Left ventricle myocardium inferior (tissue), 1 donor: Measurements from ENCODE around the gene JUND. TPM values are rescaled to one million over a fixed set of nuclear protein-coding genes. Genes with fewer than 3 reads are reported as not detected.
"Not testable (repeated sequence)": the region's sequence is repeated elsewhere in the genome, so short reads cannot be mapped to it uniquely, and the experiment has no call there.

ENCODE experiments used
- DNase-seq: peaks from one replicate; pipeline ENCODE4 v3.0.0-alpha.2; 2020
- H3K27ac ChIP-seq: fragments of 200-600 bp; replicated peaks from 2 replicates; pipeline ENCODE4 v1.8.0; 2021
- H3K27me3 ChIP-seq: fragments of 200-600 bp; 2 replicates; pipeline ENCODE4 v1.8.0; 2021; ENCODE audit warnings: low read depth
- H3K36me3 ChIP-seq: fragments of 200-600 bp; 2 replicates; pipeline ENCODE4 v1.8.0; 2021
- H3K4me1 ChIP-seq: fragments of 200-600 bp; 2 replicates; pipeline ENCODE4 v1.8.0; 2021
- H3K4me3 ChIP-seq: fragments of 200-600 bp; 2 replicates; pipeline ENCODE4 v1.8.0; 2021; ENCODE audit warnings: mild to moderate bottlenecking, moderate library complexity
- H3K9me3 ChIP-seq: fragments of 200-600 bp; replicated peaks from 2 replicates; pipeline ENCODE4 v1.8.0; 2021
- intact Hi-C: fragments of 100-400 bp; cut with micrococcal nuclease; formaldehyde crosslinking; loops from one replicate; pipeline ENCODE4 v1.11.0; 2022
- long read RNA-seq: library from polyadenylated mRNA; unstranded; transcript quantifications from one replicate; pipeline ENCODE4 v2.0.0, GENCODE V29; 2021
- total RNA-seq: library from RNA; stranded (reverse); fragmentation: NEBNext Ultra II Directional; extraction: Animal tissue kit (Norgen Biotek cat#: 25700); gene quantifications from one replicate; pipeline ENCODE4 v1.2.1, GENCODE V29; 2021
- TF ChIP-seq, protein P1 (sequence below): fragments of 200-600 bp; IDR thresholded peaks from 2 replicates; pipeline ENCODE4 v1.8.0; 2021; ENCODE audit warnings: antibody characterized with exemption, mild to moderate bottlenecking, borderline replicate concordance
- donor health status: DM: no; HTN: yes; CAD: no; lungs with severe emphysema.

JUND gene
- 107 TPM for total RNA-seq
- long read RNA-seq, transcript JUND-201 (1 exons, 1,863 nt): major isoform, 366 of 367 reads
- long read RNA-seq, partial matches to known transcripts: 0 of 367 reads
- long read RNA-seq, other reads (novel, unspliced or antisense): 1 of 367 reads

DNA sequence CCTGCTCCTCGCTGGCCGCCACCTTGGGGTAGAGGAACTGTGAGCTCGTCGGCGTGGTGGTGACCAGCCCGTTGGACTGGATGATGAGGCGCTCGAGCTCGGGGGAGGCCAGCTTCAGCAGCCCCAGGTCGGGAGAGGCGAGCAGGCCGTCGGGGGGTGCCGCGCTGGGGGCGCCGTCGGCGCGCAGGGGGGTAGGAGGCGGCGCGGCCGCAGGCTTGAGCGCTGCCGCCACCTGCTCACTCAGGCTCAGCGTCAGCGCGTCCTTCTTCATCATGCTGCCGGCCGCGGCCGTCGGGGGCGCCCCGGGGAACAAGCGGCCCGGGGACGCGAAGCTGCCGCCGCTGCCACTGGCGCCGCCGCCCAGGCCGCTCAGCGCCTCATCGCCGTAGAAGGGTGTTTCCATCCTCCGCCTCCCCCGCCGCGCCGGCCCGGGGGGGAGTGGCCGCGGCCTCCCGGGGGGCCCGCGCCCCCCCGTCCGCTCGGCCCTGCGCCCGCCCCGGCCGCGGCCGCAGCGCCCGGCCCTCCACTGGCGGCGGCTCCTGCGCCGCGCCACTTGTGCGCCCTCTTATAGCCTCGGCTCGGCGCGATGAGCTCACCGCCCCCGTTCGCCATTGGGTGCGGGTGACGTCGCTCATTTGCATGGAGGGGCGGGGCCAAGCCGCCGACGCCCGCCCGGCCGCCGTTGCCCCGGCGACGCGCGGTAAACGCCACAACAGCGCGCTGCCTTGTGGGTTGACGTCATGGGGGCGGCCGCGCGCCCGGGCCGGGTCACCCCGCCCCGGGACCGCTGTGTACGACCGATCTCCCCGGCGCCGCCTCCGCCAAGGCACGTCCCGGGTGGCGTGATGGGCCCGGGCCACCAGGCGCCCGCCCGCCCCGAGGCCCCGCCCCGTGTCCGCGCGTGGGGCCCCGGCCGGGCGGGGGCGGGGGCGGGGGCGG, at the start of gene JUND:
JUND (minus strand) TSS at position 541 of the 939 bp plus-strand sequence; CDS start at position 403, 138 bp downstream.
- no peaks in the 10 kb centered on the region for H3K27me3 ChIP-seq
- H3K4me3 ChIP-seq: peak within 1 kb of the TSS; percentile 100
- H3K27ac ChIP-seq: peak within 1 kb of the TSS; percentile 97
- no peaks in the 10 kb centered on the region for H3K9me3 ChIP-seq
- H3K36me3 ChIP-seq: peaks cover 16% of the 10 kb centered on the region
- peak; percentile 99 for DNase-seq
- TF ChIP-seq, protein P1, sequence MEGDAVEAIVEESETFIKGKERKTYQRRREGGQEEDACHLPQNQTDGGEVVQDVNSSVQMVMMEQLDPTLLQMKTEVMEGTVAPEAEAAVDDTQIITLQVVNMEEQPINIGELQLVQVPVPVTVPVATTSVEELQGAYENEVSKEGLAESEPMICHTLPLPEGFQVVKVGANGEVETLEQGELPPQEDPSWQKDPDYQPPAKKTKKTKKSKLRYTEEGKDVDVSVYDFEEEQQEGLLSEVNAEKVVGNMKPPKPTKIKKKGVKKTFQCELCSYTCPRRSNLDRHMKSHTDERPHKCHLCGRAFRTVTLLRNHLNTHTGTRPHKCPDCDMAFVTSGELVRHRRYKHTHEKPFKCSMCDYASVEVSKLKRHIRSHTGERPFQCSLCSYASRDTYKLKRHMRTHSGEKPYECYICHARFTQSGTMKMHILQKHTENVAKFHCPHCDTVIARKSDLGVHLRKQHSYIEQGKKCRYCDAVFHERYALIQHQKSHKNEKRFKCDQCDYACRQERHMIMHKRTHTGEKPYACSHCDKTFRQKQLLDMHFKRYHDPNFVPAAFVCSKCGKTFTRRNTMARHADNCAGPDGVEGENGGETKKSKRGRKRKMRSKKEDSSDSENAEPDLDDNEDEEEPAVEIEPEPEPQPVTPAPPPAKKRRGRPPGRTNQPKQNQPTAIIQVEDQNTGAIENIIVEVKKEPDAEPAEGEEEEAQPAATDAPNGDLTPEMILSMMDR: no peak
- intact Hi-C loops: no loop called here
- peaks cover 59% of the 10 kb centered on the region for H3K4me1 ChIP-seq

DNA sequence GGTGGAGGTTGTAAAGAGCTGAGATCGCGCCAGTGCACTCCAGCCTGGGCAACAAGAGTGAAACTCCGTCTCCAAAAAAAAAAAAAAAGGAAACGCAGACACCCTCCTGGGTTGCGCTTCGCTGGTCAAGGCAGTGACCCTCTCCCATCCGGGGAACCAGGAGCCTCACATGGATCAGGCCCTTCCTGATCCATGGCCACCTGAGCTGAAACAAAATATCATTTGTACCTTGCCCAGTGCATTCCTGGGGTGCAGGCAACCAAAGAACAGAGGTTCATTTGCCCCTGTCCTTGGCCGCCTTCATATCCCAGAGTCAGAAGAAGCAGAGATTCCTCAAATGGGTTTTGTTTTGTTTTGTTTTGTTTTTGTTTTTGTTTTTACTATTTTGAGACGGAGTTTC, 49.4 kb upstream of the JUND start:
- TF ChIP-seq, protein P1: no peak
- H3K27me3 ChIP-seq: no peaks in the 10 kb centered on the region
- intact Hi-C loops: no loop called here
- DNase-seq: no peak
- no peak overlapping the region for H3K4me3 ChIP-seq
- H3K9me3 ChIP-seq: no peaks in the 10 kb centered on the region
- H3K27ac ChIP-seq: no peak overlapping the region
- no peaks in the 10 kb centered on the region for H3K36me3 ChIP-seq
- peaks cover 15% of the 10 kb centered on the region for H3K4me1 ChIP-seq

DNA sequence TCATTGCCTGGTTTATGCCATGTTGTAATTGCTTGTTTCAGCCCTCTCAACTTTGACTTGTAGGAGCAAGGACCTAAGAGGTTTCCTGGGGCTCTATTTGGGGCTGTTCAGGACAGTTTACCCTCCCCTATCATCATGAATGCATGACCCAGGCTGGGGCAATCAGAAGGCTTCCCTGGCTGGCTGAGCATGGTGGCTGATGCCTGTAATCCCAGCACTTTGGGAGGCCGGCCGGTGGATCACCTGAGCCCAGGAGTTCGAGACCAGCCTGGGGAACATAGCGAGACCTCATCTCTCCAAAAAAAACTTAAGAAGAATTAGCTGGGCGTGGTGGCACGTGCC, 47.6 kb upstream of the JUND start:
- H3K4me3 ChIP-seq: peak overlapping the region; percentile 61

DNA sequence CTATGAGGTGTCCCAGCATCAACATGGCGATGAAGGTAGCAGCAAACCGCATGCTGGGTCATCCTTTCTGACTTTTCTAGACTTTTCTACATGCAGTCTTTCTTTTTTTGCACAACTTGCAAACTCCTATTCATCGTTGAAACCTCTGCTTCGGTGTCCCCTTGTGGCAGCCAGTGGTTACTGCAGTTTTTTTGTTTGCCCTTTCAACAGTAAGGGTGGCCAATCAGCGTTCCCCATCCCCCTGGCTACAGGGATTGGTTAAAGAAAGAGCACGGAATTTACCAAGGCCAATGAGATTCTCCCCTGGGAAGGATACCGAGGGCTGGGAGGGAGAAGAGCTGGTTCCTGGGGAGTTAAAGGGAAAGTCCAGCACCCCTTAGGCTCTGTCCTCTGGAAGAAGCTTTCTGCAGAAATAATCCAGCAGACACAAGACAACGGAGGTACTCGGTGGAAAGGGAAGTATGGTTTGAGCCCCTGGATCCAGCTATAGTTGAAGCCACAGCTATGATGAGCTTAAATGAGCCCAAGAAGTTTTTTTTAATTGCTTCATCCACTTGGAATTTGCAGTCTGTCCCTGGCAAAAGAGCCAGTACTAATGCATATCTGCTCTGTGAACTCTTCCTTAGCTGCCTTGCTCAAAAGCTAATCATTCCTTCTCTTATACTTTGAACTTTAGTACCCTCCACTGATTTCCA, 47.1 kb upstream of the JUND start:
- peak overlapping the region; percentile 61 for H3K4me3 ChIP-seq
- H3K4me1 ChIP-seq: peaks cover 25% of the 10 kb centered on the region
- intact Hi-C loops: no loop called here
- H3K36me3 ChIP-seq: no peaks in the 10 kb centered on the region
- DNase-seq: peak; percentile 87
- peak overlapping the region; percentile 88 for H3K27ac ChIP-seq
- no peaks in the 10 kb centered on the region for H3K27me3 ChIP-seq
- TF ChIP-seq, protein P1: peak; percentile 92
- H3K9me3 ChIP-seq: no peaks in the 10 kb centered on the region

More for the DNA sequence above, 47.6 kb upstream of the JUND start:
- intact Hi-C loops: no loop called here
- Histone ChIP-seq H3K4me1 (peaks cover 19% of the 10 kb centered on the region), H3K9me3 (no peaks in the 10 kb centered on the region), H3K36me3 (no peaks in the 10 kb centered on the region), H3K27me3 (no peaks in the 10 kb centered on the region), H3K27ac (peak overlapping the region; percentile 88)
- TF ChIP-seq, protein P1: no peak
- no peak for DNase-seq

DNA sequence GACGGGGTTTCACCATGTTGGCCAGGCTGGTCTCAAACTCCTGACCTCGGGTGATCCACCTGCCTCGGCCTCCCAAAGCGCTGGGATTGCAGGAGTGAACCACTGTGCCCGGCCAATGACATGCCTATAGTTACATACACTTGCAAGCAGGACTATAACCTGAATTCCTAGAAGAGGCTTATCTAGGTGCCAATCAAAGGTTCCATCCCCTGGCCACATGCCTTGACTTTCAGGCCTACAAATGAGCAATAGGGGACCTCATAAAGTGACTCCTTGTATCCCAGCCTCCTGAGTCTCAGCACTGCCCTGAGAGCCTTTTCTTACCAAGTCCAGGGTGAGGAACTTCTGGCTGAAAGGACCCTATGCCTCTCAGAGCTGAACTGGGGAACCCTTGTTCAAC, 45.4 kb upstream of the JUND start:
- Histone ChIP-seq H3K4me3 (no peak overlapping the region), H3K27ac (no peak overlapping the region), H3K36me3 (no peaks in the 10 kb centered on the region), H3K4me1 (peaks cover 39% of the 10 kb centered on the region), H3K9me3 (no peaks in the 10 kb centered on the region), H3K27me3 (no peaks in the 10 kb centered on the region)
- TF ChIP-seq, protein P1: no peak
- intact Hi-C loops: no loop called here
- DNase-seq: no peak

DNA sequence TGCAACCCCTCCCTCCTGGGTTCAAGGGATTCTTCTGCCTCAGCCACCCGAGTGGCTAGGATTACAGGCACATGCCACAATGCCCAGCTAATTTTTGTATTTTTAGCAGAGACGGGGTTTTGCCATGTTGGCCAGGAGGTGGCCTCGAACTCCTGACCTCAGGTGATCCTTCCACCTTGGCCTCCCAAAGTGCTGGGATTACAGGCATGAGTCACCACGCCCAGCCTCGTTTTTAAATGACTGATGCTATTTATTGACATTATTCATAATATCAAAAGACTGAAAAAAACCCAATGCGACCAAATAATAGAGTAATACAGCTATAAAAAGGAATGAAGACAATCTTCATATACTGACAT, 42.9 kb upstream of the JUND start:
- H3K36me3 ChIP-seq, H3K27me3 ChIP-seq, intact Hi-C loops, H3K9me3 ChIP-seq, DNase-seq, H3K4me3 ChIP-seq: not testable (repeated sequence)
- H3K27ac ChIP-seq: peak overlapping the region; percentile 96
- H3K4me1 ChIP-seq: peaks cover 61% of the 10 kb centered on the region
